Subcutaneous adipose tissue (tissue), 4 donors: ENCODE measurements around the gene ERH. TPM values are rescaled to one million over a fixed set of nuclear protein-coding genes. Genes with fewer than 3 reads are reported as not detected.

Experiments used
- CTCF ChIP-seq: fragments of 450-650 bp; IDR thresholded peaks from one replicate; pipeline ENCODE4 v1.5.1; 2016; ENCODE audit warnings: low read depth, mild to moderate bottlenecking, control low read depth, antibody characterized with exemption, moderate library complexity
- total RNA-seq, 4 donors: library from RNA; depleted of rRNA; stranded (reverse); fragments of >200 nt; gene quantifications; one replicate each; pipeline ENCODE4 v1.1.0, GENCODE V29; 2016

The ERH gene
- total RNA-seq, 4 donors from 2014 or later, result 47.1 to 116 (median 69.7) TPM

GRCh38 chr14:69387311-69387710 is 10.8 kb downstream of the ERH start:
- TF ChIP-seq CTCF, result no peak

GRCh38 chr14:69378274-69378673 is 19.8 kb downstream of the ERH start:
- no peak for TF ChIP-seq CTCF

- TF ChIP-seq CTCF, result no peak
Observed at GRCh38 chr14:69376439-69376838, 21.7 kb downstream of the ERH start.

GRCh38 chr14:69375722-69376121 is 22.4 kb downstream of the ERH start:
- no peak for TF ChIP-seq CTCF

- TF ChIP-seq CTCF, result no peak
Observed at GRCh38 chr14:69375182-69375581, 22.9 kb downstream of the ERH start.

GRCh38 chr14:69374235-69374634 is 23.9 kb downstream of the ERH start:
- no peak for TF ChIP-seq CTCF

- no peak for TF ChIP-seq CTCF
Observed at GRCh38 chr14:69373104-69373503, 25.0 kb downstream of the ERH start.
